GM12878 (cell line): ENCODE measurements around the gene PHOX2B.

Experiments
- JUND ChIP-seq: IDR thresholded peaks from 2 replicates; pipeline ENCODE4 v1.6.1; 2012; ENCODE audit warnings: low read depth, mild to moderate bottlenecking, low read length, improper control_type of control experiment, moderate library complexity
- SREBF2 ChIP-seq: IDR thresholded peaks from 2 replicates; pipeline ENCODE4 v1.6.1; 2012; ENCODE audit warnings: mild to moderate bottlenecking, low read length
- STAT3 ChIP-seq: IDR thresholded peaks from 2 replicates; pipeline ENCODE4 v1.6.1; 2011; ENCODE audit warnings: low read depth, low read length, improper control_type of control experiment

DNA sequence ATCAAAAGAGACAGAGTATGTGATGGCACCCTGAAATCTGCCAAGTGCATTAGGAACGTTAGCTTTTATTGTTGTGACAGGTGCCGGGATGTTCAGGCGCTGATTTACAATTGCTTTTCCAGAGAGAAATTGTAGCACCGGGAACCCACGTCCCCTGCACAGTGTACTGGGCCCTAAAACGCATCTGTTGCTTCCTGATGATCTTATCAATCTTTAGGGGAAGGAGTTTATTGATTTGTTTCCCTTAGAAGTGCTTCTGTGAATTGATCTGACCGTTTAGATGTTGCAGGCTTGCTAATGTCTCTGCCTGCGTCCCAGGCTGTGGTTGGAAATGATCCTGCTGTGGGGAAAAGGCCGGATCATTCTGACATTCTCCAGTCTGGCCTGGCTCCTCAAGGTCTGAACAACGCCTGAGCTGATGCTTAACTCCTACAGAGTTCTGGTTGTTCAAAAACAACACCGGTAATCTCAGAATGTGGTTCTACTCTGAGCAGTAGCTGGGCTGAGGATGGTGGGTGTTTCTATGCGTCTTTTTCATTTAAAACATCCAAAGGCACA is 16.9 kb downstream of the PHOX2B start:
- TF ChIP-seq JUND: no peak
- no peak for TF ChIP-seq STAT3
- no peak for TF ChIP-seq SREBF2
